SK-N-MC (cell line): ENCODE measurements around the gene MBIP.

ENCODE experiments used
- EZH2 ChIP-seq: fragments of 200-600 bp; sonication (generic); IDR thresholded peaks from one replicate; pipeline ENCODE4 v1.6.1; 2017; ENCODE audit warnings: antibody characterized with exemption
- FOXP2 ChIP-seq: optimal IDR thresholded peaks from 2 replicates; pipeline ENCODE3; 2011; ENCODE audit warnings: mild to moderate bottlenecking, moderate library complexity; ENCODE audit not compliant: insufficient read depth; ENCODE audit errors: extremely low read length, control extremely low read depth
- POLR2AphosphoS5 ChIP-seq: IDR thresholded peaks from 2 replicates; pipeline ENCODE4 v1.6.1; 2012; ENCODE audit warnings: mild to moderate bottlenecking, low read depth, low read length, borderline replicate concordance

- no peak for TF ChIP-seq POLR2AphosphoS5
- no peak for TF ChIP-seq EZH2
- no peak for TF ChIP-seq FOXP2
These were observed 4.5 kb upstream of the MBIP start for GRCh38 chr14:36324897-36325296.
